ENCODE data around the gene CARD8. TPM values are rescaled to one million over a fixed set of nuclear protein-coding genes. Genes with fewer than 3 reads are reported as not detected.
A peak's percentile ranks its signal among the peaks of the same experiment; 100 is the strongest.
"Not testable (repeated sequence)": the region's sequence is repeated elsewhere in the genome, so short reads cannot be mapped to it uniquely, and the experiment has no call there.

Gene CARD8
- total RNA-seq, 2 experiments from 2014 or later = 109 TPM

DNA sequence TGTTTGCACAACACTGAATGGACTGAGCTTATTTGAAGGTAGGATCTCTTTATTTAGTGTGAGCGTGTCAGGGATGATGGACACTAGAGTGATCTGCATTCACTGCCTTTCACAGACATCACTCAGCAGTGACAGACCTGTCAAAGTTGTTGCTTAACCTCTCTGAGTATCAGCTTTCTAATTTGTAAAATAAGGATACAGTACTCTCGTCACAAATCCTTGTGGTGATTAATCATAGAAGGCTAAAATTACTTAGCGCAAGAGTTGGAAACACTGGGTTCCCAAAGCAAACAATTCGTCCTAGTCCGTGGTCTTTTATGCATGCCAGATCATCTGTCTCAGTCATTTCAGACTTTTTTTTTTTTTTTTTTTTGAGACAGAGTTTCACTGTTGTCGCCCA, 16.6 kb downstream of the CARD8 start:
- Mint-ChIP-seq H3K27ac (no peak overlapping the region), H3K4me3 (no peak overlapping the region), H3K9me3 (no peaks in the 10 kb centered on the region), H3K36me3 (ENCODE audit: low read depth) (peaks cover 55% of the 10 kb centered on the region), H3K4me1 (ENCODE audit: low read depth) (peaks cover 31% of the 10 kb centered on the region), H3K27me3 (no peaks in the 10 kb centered on the region)
- intact Hi-C loops (cut with micrococcal nuclease) = no loop called here
- DNase-seq = no peak
- ChIA-PET CTCF (no interaction called here), POLR2A (interaction anchor here (0.6 to 2.5 kb wide), 2 partner anchors 35 to 277 kb away, joined by 3 to 8 read pairs; no protein-coding TSS in a partner anchor)
- TF ChIP-seq, protein P1, sequence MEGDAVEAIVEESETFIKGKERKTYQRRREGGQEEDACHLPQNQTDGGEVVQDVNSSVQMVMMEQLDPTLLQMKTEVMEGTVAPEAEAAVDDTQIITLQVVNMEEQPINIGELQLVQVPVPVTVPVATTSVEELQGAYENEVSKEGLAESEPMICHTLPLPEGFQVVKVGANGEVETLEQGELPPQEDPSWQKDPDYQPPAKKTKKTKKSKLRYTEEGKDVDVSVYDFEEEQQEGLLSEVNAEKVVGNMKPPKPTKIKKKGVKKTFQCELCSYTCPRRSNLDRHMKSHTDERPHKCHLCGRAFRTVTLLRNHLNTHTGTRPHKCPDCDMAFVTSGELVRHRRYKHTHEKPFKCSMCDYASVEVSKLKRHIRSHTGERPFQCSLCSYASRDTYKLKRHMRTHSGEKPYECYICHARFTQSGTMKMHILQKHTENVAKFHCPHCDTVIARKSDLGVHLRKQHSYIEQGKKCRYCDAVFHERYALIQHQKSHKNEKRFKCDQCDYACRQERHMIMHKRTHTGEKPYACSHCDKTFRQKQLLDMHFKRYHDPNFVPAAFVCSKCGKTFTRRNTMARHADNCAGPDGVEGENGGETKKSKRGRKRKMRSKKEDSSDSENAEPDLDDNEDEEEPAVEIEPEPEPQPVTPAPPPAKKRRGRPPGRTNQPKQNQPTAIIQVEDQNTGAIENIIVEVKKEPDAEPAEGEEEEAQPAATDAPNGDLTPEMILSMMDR (IDR thresholded peaks at IDR 0.05) = no peak
- ATAC-seq = no peak

DNA sequence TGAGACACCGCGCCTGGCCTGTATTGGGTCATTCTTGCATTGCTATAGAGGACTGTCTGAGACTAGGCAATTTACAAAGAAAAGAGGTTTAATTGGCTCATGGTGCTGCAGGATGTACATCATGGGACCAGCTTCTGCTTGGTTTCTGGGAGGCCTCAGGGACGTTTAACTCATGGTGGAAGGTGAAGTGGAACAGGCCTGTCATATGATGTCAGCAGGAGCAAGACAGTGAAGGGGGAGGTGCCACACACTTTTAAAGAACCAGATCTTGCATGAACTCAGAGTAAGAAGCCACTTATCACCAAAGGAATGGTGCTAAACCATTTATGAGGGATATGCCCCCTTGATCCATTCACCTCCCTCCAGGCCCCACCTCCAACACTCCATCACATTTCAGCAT, 18.7 kb downstream of the CARD8 start:
- TF ChIP-seq, protein P1 (IDR thresholded peaks at IDR 0.05) = no peak
- no peak for ATAC-seq
- Mint-ChIP-seq H3K36me3 (ENCODE audit: low read depth) (peaks cover 60% of the 10 kb centered on the region), H3K27ac (peak overlapping the region; percentile 4), H3K4me3 (no peak overlapping the region), H3K27me3 (no peaks in the 10 kb centered on the region), H3K9me3 (no peaks in the 10 kb centered on the region), H3K4me1 (ENCODE audit: low read depth) (peaks cover 24% of the 10 kb centered on the region)
- ChIA-PET POLR2A (no interaction called here), CTCF (no interaction called here)
- intact Hi-C loops (cut with micrococcal nuclease) = no loop called here
- no peak for DNase-seq

DNA sequence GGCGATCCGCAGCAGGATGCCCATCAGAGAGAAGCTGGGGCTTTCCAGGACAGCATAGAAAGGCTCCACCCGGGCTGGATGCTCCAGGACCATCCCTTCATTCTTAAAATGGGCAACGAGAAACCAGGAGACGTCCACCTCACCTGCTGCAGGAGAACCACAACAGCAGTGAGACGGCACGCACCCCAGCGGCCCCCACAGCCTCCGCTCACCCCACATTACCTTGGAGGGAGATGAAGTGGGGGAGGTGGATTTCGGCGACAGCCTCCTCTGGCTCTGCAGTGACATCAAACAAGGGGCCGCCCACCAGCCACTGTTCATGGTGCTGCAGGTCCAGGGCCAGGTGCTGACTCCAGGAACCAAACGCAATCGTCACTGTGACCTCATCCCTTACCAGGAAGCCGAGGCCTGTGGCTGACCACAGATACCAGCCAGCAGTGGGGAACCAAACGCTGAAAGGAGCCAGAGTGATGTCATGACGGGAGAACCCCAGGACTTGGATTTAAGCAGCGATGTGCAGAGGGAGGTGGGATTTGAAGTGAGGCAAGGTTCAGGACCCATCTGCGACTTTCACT, 25.1 kb downstream of the CARD8 start:
- POLR2A ChIA-PET = interaction anchor here (1.4 kb wide), 1 partner anchor 19 kb away, joined by 5 read pairs; no protein-coding TSS in a partner anchor

DNA sequence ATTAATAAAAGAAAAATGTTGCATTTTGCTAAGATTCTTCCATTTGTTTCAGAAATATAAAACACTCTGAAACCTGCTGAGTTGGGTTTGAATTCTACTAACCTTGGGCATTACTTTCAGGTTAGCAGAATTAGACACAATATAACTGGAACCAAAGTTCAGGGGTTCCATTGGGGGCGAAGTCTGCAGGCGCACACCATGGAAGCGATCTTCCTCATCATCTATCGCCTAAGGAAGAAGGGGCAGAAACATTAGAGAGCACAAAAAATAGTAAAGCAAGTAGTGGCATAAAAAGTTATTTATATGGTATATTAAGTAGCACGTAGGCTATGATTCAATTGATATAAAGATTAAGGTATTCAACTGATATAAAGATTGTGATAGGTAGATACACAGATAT, 34.1 kb downstream of the CARD8 start:
- H3K9me3 Mint-ChIP-seq = no peaks in the 10 kb centered on the region
- ChIA-PET POLR2A (no interaction called here), CTCF (no interaction called here)
- H3K4me3 Mint-ChIP-seq = no peak overlapping the region
- TF ChIP-seq, protein P1 (IDR thresholded peaks at IDR 0.05) = no peak
- DNase-seq (no peak), ATAC-seq (no peak)
- intact Hi-C loops (cut with micrococcal nuclease) = no loop called here
- peaks cover 38% of the 10 kb centered on the region for H3K36me3 Mint-ChIP-seq (ENCODE audit: low read depth)
- H3K27me3 Mint-ChIP-seq = no peaks in the 10 kb centered on the region
- no peaks in the 10 kb centered on the region for H3K4me1 Mint-ChIP-seq (ENCODE audit: low read depth)
- H3K27ac Mint-ChIP-seq = peak overlapping the region; percentile 3

More for the DNA sequence above, 25.1 kb downstream of the CARD8 start:
- H3K36me3 Mint-ChIP-seq (ENCODE audit: low read depth) = peaks cover 50% of the 10 kb centered on the region
- H3K9me3 Mint-ChIP-seq = no peaks in the 10 kb centered on the region
- peak; percentile 75 for DNase-seq
- H3K4me3 Mint-ChIP-seq = no peak overlapping the region
- H3K27ac Mint-ChIP-seq = peak overlapping the region; percentile 26
- H3K4me1 Mint-ChIP-seq (ENCODE audit: low read depth) = peaks cover 11% of the 10 kb centered on the region
- TF ChIP-seq, protein P1 (IDR thresholded peaks at IDR 0.05) = no peak
- CTCF ChIA-PET = no interaction called here
- ATAC-seq = peak; percentile 76
- intact Hi-C loops (cut with micrococcal nuclease) = no loop called here
- H3K27me3 Mint-ChIP-seq = no peaks in the 10 kb centered on the region

DNA sequence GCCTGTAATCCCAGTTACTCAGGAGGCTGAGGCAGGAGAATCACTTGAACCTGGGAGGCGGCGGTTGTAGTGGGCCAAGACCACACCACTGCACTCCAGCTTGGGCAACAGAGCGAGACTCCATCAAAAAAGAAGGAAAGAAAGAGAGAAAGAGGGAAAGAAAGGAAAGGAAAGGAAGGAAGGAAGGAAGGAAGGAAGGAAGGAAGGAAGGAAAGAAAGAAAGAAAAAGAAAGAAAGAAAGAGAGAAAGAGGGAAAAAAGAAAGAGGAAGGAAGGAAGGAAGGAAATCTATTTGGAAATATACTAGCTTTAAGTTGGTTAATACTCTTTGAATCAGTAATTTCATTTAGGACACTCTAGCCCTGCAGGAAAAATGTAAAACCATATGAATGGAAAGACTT, 34.9 kb downstream of the CARD8 start:
- H3K27me3 Mint-ChIP-seq; H3K27ac Mint-ChIP-seq; DNase-seq; intact Hi-C loops (cut with micrococcal nuclease); H3K4me3 Mint-ChIP-seq; CTCF ChIA-PET; ATAC-seq; H3K4me1 Mint-ChIP-seq (ENCODE audit: low read depth); H3K9me3 Mint-ChIP-seq: not testable (repeated sequence)
- POLR2A ChIA-PET = interaction anchor here (0.6 to 2.0 kb wide), 2 partner anchors 16 to 367 kb away, joined by 3 to 6 read pairs; no protein-coding TSS in a partner anchor
- H3K36me3 Mint-ChIP-seq (ENCODE audit: low read depth) = peaks cover 43% of the 10 kb centered on the region

Data from activated CD8-positive, alpha-beta T cell treated with anti-CD3 and anti-CD28 coated beads for 36 hours (primary cell).